Nucleus accumbens (tissue), 56 donors: ENCODE results near the gene NOL4.

Experiments
- DNase-seq, 56 donors: peaks; one replicate each; lab custom pipeline; 2025; lab: John Stamatoyannopoulos, UW

The NOL4 gene

DNA sequence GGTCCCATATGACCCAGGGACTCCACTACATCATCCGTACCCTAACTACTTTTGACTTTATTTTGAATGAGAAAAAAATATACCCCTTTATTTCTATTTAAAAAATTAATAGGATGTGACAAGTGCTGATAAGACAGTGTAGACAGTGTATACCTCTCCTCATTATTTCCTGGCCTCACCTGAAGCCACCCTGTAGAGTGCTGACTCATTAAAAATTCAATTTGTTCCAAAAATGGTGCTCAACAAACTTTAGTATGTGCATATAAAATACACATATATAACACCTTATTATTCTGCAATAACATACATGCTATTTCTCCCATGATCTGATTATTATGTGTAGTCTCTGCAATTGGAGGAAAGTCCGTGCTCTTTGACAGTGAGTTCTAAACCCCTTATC, 20.8 kb downstream of the NOL4 start:
- no peak for DNase-seq

DNA sequence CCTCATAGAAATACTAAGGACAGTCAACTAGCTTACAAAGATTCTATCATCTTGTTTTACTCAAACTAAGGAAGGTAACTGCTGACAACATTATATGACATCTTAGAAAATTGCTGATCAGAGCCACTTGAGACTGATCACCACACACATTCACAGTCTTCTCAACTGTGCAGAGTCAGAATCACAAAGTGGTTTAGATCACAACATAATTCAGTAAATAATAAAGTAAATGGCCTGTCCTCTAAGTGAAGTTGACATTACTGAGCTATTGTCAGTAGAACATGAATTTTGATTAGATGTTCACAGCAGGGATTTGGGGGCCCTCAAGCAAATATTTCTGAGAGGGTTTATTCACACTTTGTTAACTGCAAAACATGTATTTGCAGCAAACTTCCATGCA, 28.5 kb downstream of the NOL4 start:
- no peak for DNase-seq

DNA sequence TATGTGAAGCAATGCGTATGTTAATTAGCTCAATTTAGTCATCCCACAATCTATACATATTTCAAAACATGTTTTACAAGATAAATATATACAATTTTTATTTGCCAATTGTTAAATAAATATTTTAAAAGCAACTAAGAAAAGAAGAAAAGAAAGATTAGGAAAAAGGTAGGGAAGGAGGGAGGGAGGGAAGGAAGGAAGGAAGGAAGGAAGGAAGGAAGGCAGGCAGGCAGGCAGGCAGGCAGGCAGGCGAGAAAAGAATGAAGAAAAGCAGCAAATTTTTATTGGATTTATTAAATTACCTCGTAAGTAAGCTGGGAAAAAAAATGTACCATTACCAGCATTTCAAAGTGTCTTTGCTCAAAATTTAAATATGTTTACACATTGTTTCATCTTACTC, 30.5 kb downstream of the NOL4 start:
- no peak for DNase-seq

DNA sequence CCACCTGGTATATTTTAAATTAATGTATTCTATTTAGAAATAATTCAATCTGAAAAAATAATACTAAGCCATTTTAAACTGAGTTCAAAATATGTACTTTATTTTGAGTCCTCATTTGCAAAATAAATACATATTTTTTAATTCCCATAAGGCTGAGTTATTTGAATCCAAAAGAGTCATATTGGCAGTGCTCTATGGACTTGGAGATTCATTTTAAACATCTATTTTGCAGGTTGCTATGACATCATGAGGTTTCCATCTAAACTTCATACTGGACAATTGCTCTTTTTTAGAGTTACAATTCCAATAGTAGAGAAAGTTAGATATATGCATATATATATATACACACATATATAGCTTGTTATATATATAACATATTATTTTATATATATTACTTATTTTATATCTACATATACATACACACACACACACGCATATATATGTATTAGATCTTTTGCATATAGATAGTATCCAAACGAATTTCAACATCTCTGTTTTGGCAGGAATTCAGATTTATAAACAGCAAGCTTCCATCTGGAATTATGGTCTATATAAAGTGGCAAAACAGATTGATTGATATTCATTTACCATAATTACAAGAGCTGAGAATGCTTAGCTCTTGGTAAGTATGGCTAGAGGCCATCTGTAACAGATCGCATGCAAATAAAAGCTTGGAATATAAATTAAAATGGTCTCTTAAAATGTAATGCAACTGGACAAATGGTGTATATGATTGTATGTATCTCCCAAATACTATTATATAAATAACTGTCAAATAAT, 34.9 kb downstream of the NOL4 start:
- DNase-seq: no peak
